EH (cell line): ENCODE results near the gene TSC22D2.
A peak's percentile ranks its signal among the peaks of the same experiment; 100 is the strongest.

Experiments
- DNase-seq: peaks from one replicate; pipeline ENCODE4 v3.0.0-alpha.2; 2015; ENCODE audit warnings: low read depth

TSC22D2 gene

GRCh38 chr3:150408221-150409124, at the start of gene TSC22D2:
TSC22D2 (plus strand) TSS chr3:150408298; CDS start chr3:150409351, 1,053 bp downstream.
- DNase-seq, result peak; percentile 93

DNA sequence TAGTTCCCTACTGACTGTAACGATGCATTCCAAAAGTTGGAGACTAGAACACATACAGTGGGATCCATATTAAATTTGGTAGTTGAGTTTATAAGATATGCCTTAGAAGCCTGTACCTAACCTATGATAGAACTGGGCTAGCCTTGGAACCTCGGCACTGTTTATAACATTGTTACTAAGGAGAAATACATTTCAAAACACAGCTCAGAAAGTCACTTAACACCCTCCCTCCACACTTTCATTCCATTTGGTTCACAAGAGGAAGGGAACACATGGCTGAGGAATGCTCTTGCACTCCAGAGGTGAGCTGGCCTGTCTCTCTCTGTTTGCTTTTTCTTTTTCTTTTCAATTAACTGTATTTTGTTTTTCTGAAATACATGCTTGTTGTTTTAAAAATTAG, 48.7 kb upstream of the TSC22D2 start:
- DNase-seq, result peak; percentile 59

DNA sequence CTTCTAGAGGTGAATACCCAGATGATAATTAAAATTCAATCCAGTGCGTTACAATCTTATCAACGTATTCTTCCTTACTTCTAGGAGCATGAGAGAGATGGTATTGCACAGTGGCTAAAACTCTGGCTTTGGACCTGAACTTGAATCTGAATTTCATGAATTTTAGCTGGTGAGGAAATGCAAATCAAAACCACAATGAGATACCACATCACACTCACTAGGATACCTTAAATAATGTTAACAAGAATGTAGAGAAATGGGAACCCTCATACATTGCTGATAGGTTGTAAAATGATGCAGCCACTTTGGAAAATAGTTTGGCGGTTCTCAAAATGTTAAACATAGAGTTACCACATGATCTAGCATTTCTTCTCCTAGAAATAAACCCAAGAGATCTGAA, 47.1 kb upstream of the TSC22D2 start:
- no peak for DNase-seq

DNA sequence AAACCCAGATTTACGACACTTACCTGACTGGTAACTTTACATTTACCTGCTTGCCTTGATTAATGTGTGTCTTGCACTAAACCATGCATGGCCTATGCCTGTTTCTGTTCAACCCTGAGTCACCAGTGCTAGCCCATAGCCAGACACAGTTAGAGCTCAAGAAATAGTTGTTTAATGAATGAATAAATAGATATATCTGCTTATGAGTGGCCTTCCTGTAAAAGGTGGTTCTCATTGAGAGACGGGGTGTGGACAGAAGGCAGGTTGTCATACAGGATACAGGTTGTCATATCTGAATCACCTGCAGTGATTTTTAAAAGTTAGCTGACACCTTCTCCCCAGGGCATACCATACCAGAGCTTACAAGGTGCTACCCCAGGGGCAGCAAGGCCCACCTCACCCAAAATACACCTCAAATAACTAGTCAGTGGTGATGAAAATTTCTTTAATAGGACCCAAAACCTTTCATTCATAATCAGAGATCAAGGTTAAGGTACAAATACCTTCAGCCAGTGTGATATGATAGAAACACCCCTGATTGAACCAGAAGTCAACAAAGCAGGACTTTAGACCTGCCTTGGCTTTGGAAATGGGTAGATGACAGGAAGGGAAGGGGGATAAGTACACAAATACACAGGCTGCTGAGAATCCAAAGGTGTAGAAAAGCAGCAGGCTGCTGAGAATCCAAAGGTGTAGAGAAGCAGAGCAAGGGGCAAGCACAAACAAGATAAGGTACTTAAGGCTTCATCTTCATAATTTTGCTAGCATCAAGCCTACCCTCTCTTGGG, 45.4 kb upstream of the TSC22D2 start:
- no peak for DNase-seq

DNA sequence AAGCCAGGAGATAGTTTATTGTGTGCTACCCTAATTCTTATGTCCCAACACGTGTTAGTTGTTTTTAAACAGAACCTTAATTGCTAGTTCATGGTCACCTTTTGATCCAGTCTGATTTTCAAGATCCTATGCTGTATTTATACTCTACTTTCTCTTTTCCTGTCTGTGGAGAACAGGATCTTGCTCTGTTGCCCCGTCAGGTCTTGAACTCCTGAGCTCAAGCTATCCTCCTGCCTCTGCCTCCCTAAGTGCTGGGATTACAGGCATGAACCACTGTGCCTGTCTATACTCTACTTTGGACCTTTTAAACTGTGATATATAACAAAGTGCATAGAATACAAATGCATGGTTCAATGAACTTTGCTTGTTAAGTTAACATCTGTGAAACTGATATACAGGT, 44.7 kb upstream of the TSC22D2 start:
- no peak for DNase-seq

DNA sequence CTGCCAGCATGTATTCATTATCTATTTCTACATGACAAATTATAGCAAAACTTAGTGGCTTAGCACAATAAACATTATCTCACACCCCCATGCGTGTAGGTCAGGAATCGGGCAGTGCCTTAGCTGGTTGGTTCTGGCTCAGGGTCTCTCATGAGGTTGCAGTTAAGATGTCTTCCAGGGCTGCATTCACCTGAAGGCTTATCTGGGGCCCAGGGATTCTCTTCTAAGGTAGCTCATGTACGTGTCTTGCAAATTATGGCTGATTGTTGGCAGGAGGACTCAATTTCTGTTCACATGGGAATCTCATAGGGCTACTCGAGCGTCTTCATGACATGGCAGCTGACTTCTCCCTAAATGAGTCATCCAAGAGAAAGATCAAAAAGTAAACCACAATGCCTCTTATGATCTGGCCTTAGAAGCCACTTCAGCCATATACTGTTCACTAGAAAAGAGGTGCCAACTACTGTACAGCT, 42.9 kb upstream of the TSC22D2 start:
- peak; percentile 78 for DNase-seq

- DNase-seq, result no peak
Measured at GRCh38 chr3:150367757-150368156, 40.3 kb upstream of the TSC22D2 start.

DNA sequence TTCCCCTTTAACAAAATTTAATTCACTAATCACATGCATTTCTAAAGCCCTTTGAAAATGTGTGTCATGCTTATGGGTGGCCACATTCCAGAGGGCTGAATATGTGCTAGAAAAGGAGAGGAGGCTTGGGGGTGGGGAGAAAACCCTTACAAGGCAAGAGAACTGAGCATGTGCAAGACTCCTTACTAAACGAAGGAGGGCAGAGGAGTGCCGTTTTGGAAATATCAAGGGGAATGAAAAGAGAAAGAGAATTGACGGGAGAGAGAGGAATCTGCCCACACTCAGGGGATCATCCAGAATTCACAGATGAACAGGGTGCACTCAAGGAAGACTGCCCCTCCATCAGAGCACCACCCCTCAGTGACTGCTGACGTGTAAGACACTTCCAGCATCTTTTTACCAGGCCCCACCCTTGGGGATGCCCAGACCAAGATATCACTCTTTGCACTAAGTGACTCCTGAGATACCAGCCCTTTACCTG, 37.9 kb upstream of the TSC22D2 start:
- DNase-seq, result peak; percentile 99

GRCh38 chr3:150370999-150371398, 37.1 kb upstream of the TSC22D2 start:
- no peak for DNase-seq

GRCh38 chr3:150371741-150372254, 36.3 kb upstream of the TSC22D2 start:
- peak; percentile 99 for DNase-seq

- no peak for DNase-seq
Measured at GRCh38 chr3:150372320-150372719, 35.8 kb upstream of the TSC22D2 start.

DNA sequence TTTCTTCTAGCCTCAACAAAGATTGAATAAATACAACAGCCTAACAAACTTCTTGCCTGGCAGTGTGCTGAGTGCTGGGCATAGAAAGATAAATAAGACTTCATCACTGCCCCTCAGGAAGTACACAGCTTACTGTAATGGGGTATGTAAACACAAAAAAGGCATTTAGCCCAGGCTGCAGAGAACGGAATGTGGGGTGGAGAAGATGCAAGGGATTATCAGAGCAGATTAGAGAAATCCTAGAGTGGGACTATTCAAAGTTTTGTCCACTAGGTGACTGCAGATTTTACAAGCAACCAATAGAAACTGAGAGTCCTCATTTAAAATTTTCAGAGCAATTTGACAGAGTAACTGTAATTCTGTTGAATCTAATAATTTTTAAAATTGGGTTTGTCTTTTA, 35.4 kb upstream of the TSC22D2 start:
- DNase-seq, result peak; percentile 62

GRCh38 chr3:150373234-150373875, 34.7 kb upstream of the TSC22D2 start:
- no peak for DNase-seq

DNA sequence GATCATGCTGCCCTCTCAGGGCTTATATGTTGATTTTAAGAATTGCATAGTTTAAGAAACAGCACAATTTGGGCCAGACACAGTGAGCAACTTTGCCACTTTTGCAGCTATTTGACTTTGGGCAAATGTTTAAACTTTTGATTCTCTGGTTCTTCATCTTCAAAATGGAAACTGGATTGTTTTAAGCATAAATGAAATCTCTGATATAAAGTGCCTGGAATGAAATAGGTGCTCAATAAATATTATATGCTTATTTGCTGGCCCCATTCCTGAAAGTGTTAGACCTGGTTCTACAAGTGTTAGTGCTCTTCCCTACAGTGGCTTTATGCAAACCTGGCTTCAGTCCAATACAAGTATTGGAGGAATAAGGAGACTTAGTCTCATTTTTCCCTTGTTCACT, 33.1 kb upstream of the TSC22D2 start:
- no peak for DNase-seq

- peak; percentile 29 for DNase-seq
Measured at GRCh38 chr3:150376001-150376848, 31.9 kb upstream of the TSC22D2 start.

DNA sequence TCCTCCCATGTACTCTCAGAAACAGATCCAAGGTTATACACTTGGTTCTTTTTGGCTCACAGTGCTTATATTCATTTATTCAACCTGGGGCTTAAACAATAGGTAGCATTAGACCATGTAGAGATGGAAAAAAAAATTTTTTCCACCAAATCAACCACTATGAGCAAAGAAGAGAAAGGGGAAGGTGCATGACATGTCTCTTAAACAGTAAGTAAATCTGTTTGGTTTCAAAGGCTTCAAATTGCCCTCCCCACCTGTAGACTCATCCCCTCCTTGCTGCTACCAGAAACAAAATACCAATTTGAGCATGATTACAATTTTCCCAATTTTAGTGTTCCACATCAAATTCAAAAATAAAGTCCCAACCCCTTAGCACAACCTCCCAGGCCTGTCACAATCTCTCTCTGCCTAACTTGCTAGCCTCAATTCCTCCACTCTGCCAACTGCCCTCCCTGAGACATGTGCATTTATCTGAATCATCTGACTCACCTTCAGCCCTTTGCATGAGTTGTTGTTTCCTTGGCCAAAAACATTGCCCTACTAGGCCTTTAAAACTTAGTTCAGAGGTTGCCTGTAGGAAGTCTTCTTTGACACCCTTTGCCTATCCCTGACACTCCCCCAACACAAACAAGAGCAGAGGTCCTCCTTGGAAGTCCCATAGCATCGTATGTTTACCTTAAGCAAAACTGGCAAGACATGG, 30.3 kb upstream of the TSC22D2 start:
- no peak for DNase-seq

GRCh38 chr3:150378301-150378748, 29.8 kb upstream of the TSC22D2 start:
- no peak for DNase-seq

- DNase-seq, result no peak
Measured at GRCh38 chr3:150379469-150379868, 28.6 kb upstream of the TSC22D2 start.

- no peak for DNase-seq
Measured at GRCh38 chr3:150384296-150385212, 23.5 kb upstream of the TSC22D2 start.
